NCI-H2196 (cell line): ENCODE measurements around the gene SCGB2A2.

Source experiments
- DNase-seq: peaks from one replicate; lab custom pipeline; 2025; ENCODE audit not compliant: unreplicated experiment; lab: John Stamatoyannopoulos, UW

SCGB2A2 gene

GRCh38 chr11:62298975-62299374 is 29.0 kb downstream of the SCGB2A2 start, which contains the start of gene SCGB1D4:
TSS of gene SCGB1D4 (minus strand) at chr11:62299075. CDS start at chr11:62299010, 65 bp downstream.
- DNase-seq = no peak

- DNase-seq = no peak
Measured at GRCh38 chr11:62306227-62306626, 36.3 kb downstream of the SCGB2A2 start.

GRCh38 chr11:62307950-62308349 is 38.0 kb downstream of the SCGB2A2 start:
- DNase-seq = no peak

GRCh38 chr11:62309991-62310390 is 40.0 kb downstream of the SCGB2A2 start:
- no peak for DNase-seq

GRCh38 chr11:62315431-62315830 is 45.5 kb downstream of the SCGB2A2 start:
- no peak for DNase-seq

GRCh38 chr11:62322524-62322923 is 52.6 kb downstream of the SCGB2A2 start:
- DNase-seq = no peak
